HEK293 (cell line): Measurements from ENCODE around the gene SLC35F3.
"Not testable (repeated sequence)": the region's sequence is repeated elsewhere in the genome, so short reads cannot be mapped to it uniquely, and the experiment has no call there.

ENCODE experiments used
- CTCF ChIA-PET: fragments of 350-600 bp; formaldehyde crosslinking; extraction: SDS; loops from one replicate; lab custom pipeline; 2021; ENCODE audit warnings: antibody characterized with exemption; lab: Yijun Ruan, JAX
- POLR2A ChIA-PET: fragments of 300-600 bp; formaldehyde crosslinking; extraction: SDS; loops from one replicate; lab custom pipeline; 2020; ENCODE audit warnings: antibody characterized with exemption, inconsistent platforms; lab: Yijun Ruan, JAX
- H3K27ac ChIP-seq: fragments of 200-500 bp; sonication (Bioruptor generic); 2 replicates; pipeline ENCODE4 v1.5.1; 2014; ENCODE audit warnings: low read depth, low read length, control low read depth, inconsistent platforms; ENCODE audit errors: extremely low read depth
- H3K36me3 ChIP-seq, 2 experiments: fragments of 200-500 bp in 1 of 2; sonication (Bioruptor generic) in 1 of 2; 1 replicate in 1 of 2; 2 replicates in 1 of 2; pipeline ENCODE4 v1.5.1; 2014 to 2017; ENCODE audit warnings: inconsistent platforms in 2 of 2, low read length in 2 of 2; ENCODE audit not compliant: control insufficient read depth in 2 of 2, insufficient read depth in 1 of 2
- H3K4me1 ChIP-seq: fragments of 200-500 bp; sonication (Bioruptor generic); 2 replicates; pipeline ENCODE4 v1.5.1; 2014; ENCODE audit warnings: mild to moderate bottlenecking, low read length, inconsistent platforms; ENCODE audit not compliant: control insufficient read depth, insufficient read depth
- H3K4me3 ChIP-seq: 2 replicates; pipeline ENCODE4 v1.5.1; 2011; ENCODE audit warnings: low read depth, mild to moderate bottlenecking, control low read depth, low read length, moderate library complexity
- H3K9me3 ChIP-seq: fragments of 200-500 bp; sonication (Bioruptor generic); 2 replicates; pipeline ENCODE4 v1.5.1; 2014; ENCODE audit warnings: low read depth, low read length, inconsistent platforms; ENCODE audit not compliant: control insufficient read depth, insufficient read depth
- ATF2 ChIP-seq: fragments of 450-650 bp; formaldehyde crosslinking; IDR thresholded peaks from 2 replicates; pipeline ENCODE4 v1.5.1; 2016; ENCODE audit warnings: missing biosample characterization, missing genetic modification characterization, low read depth
- BCL11A ChIP-seq: fragments of 450-650 bp; formaldehyde crosslinking; IDR thresholded peaks from 2 replicates; pipeline ENCODE4 v1.5.1; 2016; ENCODE audit warnings: low read depth, missing biosample characterization, missing genetic modification characterization
- REPIN1 ChIP-seq: fragments of 450-650 bp; formaldehyde crosslinking; IDR thresholded peaks from 2 replicates; pipeline ENCODE4 v1.5.1; 2017; ENCODE audit warnings: missing biosample characterization, missing genetic modification characterization, low read depth
- SCRT1 ChIP-seq: fragments of 450-650 bp; formaldehyde crosslinking; IDR thresholded peaks from 2 replicates; pipeline ENCODE4 v1.5.1; 2016; ENCODE audit warnings: missing biosample characterization, missing genetic modification characterization, borderline replicate concordance
- SCRT2 ChIP-seq: fragments of 450-650 bp; formaldehyde crosslinking; IDR thresholded peaks from 2 replicates; pipeline ENCODE4 v1.5.1; 2016; ENCODE audit warnings: missing biosample characterization, missing genetic modification characterization
- SETDB1 ChIP-seq: IDR thresholded peaks from one replicate; pipeline ENCODE4 v1.6.1; 2017; ENCODE audit warnings: mild to moderate bottlenecking, low read length, moderate library complexity, mixed read lengths; ENCODE audit not compliant: insufficient read length
- ZEB2 ChIP-seq: fragments of 450-650 bp; formaldehyde crosslinking; IDR thresholded peaks from 2 replicates; pipeline ENCODE4 v1.5.1; 2016; ENCODE audit warnings: missing biosample characterization, missing genetic modification characterization
- ZIC2 ChIP-seq: fragments of 450-650 bp; formaldehyde crosslinking; IDR thresholded peaks from 2 replicates; pipeline ENCODE4 v1.5.1; 2016; ENCODE audit warnings: missing biosample characterization, missing genetic modification characterization
- ZNF23 ChIP-seq: fragments of 450-650 bp; formaldehyde crosslinking; IDR thresholded peaks from 2 replicates; pipeline ENCODE4 v1.5.1; 2016; ENCODE audit warnings: missing biosample characterization, missing genetic modification characterization, borderline replicate concordance
- ZNF24 ChIP-seq: fragments of 450-650 bp; formaldehyde crosslinking; IDR thresholded peaks from 2 replicates; pipeline ENCODE4 v1.5.1; 2016; ENCODE audit warnings: missing biosample characterization, missing genetic modification characterization
- ZNF404 ChIP-seq: fragments of 450-650 bp; formaldehyde crosslinking; IDR thresholded peaks from 2 replicates; pipeline ENCODE4 v1.5.1; 2017; ENCODE audit warnings: missing biosample characterization, missing genetic modification characterization
- ZNF530 ChIP-seq: fragments of 450-650 bp; formaldehyde crosslinking; IDR thresholded peaks from 2 replicates; pipeline ENCODE4 v1.5.1; 2016; ENCODE audit warnings: low read depth, missing biosample characterization, missing genetic modification characterization
- ZNF561 ChIP-seq: fragments of 450-650 bp; IDR thresholded peaks from 2 replicates; pipeline ENCODE4 v1.5.1; 2018; ENCODE audit warnings: missing biosample characterization, missing genetic modification characterization, borderline replicate concordance
- ZNF571 ChIP-seq: fragments of 450-650 bp; formaldehyde crosslinking; IDR thresholded peaks from 2 replicates; pipeline ENCODE4 v1.5.0; 2017; ENCODE audit warnings: missing biosample characterization, missing genetic modification characterization
- ZNF660 ChIP-seq: fragments of 450-650 bp; IDR thresholded peaks from 2 replicates; pipeline ENCODE4 v1.5.1; 2018; ENCODE audit warnings: missing biosample characterization, mild to moderate bottlenecking, missing genetic modification characterization
- ZNF677 ChIP-seq: fragments of 450-650 bp; IDR thresholded peaks from 2 replicates; pipeline ENCODE4 v1.5.0; 2018; ENCODE audit warnings: missing biosample characterization, mild to moderate bottlenecking, missing genetic modification characterization, moderate library complexity
- TF ChIP-seq, protein P1 (sequence below): fragments of 450-650 bp; formaldehyde crosslinking; IDR thresholded peaks from 2 replicates; pipeline ENCODE4 v1.5.0; 2017; ENCODE audit warnings: missing biosample characterization, missing genetic modification characterization, borderline replicate concordance

Gene SLC35F3

GRCh38 chr1:234208791-234209190 lies 304.3 kb downstream of the SLC35F3 start:
- Histone ChIP-seq H3K36me3 (no peaks in the 10 kb centered on the region), H3K4me1 (no peaks in the 10 kb centered on the region), H3K4me3 (no peak overlapping the region), H3K27ac (no peak overlapping the region), H3K9me3 (no peaks in the 10 kb centered on the region)
- TF ChIP-seq, protein P1, sequence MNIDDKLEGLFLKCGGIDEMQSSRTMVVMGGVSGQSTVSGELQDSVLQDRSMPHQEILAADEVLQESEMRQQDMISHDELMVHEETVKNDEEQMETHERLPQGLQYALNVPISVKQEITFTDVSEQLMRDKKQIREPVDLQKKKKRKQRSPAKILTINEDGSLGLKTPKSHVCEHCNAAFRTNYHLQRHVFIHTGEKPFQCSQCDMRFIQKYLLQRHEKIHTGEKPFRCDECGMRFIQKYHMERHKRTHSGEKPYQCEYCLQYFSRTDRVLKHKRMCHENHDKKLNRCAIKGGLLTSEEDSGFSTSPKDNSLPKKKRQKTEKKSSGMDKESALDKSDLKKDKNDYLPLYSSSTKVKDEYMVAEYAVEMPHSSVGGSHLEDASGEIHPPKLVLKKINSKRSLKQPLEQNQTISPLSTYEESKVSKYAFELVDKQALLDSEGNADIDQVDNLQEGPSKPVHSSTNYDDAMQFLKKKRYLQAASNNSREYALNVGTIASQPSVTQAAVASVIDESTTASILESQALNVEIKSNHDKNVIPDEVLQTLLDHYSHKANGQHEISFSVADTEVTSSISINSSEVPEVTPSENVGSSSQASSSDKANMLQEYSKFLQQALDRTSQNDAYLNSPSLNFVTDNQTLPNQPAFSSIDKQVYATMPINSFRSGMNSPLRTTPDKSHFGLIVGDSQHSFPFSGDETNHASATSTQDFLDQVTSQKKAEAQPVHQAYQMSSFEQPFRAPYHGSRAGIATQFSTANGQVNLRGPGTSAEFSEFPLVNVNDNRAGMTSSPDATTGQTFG (tag by site-specific recombination): no peak
- TF ChIP-seq ZNF571 (tag by site-specific recombination) (no peak), ZNF677 (tag by site-specific recombination) (no peak), SCRT2 (peak; percentile 50; the same call in 1 of the 2 replicates), REPIN1 (tag by site-specific recombination) (no peak), ZNF24 (tag by site-specific recombination) (no peak)
- ChIA-PET CTCF (interaction anchor here (0.7 to 3.2 kb wide), 8 partner anchors 10 to 1607 kb away, joined by 3 to 13 read pairs (median 4); no protein-coding TSS in a partner anchor), POLR2A (no interaction called here)

DNA sequence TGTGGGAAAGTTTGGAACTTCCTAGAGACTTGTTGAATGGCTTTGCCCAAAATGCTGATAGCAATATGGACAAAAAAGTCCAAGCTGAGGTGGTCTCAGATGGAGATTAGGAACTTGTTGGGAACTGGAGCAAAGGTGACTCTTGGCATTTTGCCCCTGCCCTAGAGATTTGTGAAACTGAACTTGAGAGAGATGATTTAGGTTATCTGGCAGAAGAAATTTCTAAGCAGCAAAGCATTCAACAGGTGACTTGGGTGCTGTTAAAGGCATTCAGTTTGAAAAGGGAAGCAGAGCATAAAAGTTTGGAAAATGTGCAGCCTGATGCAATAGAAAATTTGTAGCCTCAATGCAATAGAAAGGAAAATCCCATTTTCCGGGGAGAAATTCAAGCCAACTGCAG lies 306.0 kb downstream of the SLC35F3 start:
- peak; percentile 94 for TF ChIP-seq SCRT1 (tag by site-specific recombination)
- TF ChIP-seq SCRT2: peak; percentile 96
- H3K4me1 ChIP-seq, H3K4me3 ChIP-seq, H3K27ac ChIP-seq, H3K36me3 ChIP-seq, H3K9me3 ChIP-seq: not testable (repeated sequence)
- ChIA-PET POLR2A (interaction anchor here (0.7 kb wide), 1 partner anchor 9 kb away, joined by 3 read pairs; no protein-coding TSS in a partner anchor), CTCF (interaction anchor here (1.1 to 3.2 kb wide), 3 partner anchors 11 to 99 kb away, joined by 3 to 13 read pairs (median 12); no protein-coding TSS in a partner anchor)

- H3K36me3 ChIP-seq, H3K27ac ChIP-seq, H3K9me3 ChIP-seq, H3K4me3 ChIP-seq, H3K4me1 ChIP-seq, POLR2A ChIA-PET: not testable (repeated sequence)
- TF ChIP-seq SETDB1: peak; percentile 36
- CTCF ChIA-PET: interaction anchor here (0.6 to 5.2 kb wide), 19 partner anchors 9 to 971 kb away, joined by 3 to 76 read pairs (median 4); no protein-coding TSS in a partner anchor
Measured at GRCh38 chr1:234211855-234212254, 307.4 kb downstream of the SLC35F3 start.

GRCh38 chr1:234212764-234213657 lies 308.5 kb downstream of the SLC35F3 start:
- H3K4me1 ChIP-seq: no peaks in the 10 kb centered on the region
- no peaks in the 10 kb centered on the region for H3K9me3 ChIP-seq
- H3K4me3 ChIP-seq: no peak overlapping the region
- ChIA-PET CTCF (interaction anchor here (0.5 to 5.2 kb wide), 49 partner anchors 8 to 1650 kb away, joined by 3 to 76 read pairs (median 4); no protein-coding TSS in a partner anchor), POLR2A (interaction anchor here (0.5 kb wide), 1 partner anchor 51 kb away, joined by 3 read pairs; no protein-coding TSS in a partner anchor)
- H3K27ac ChIP-seq: no peak overlapping the region
- no peaks in the 10 kb centered on the region for H3K36me3 ChIP-seq
- 0 out of 2 replicates have a peak, but pooled peaks have one; percentile 3 for TF ChIP-seq ZNF404 (tag by site-specific recombination)
- TF ChIP-seq ZNF660 (tag by site-specific recombination): 0 out of 2 replicates have a peak, but pooled peaks have one; percentile 67
- TF ChIP-seq ZNF23 (tag by site-specific recombination): no peak
- TF ChIP-seq ZNF530: no peak
- TF ChIP-seq ZEB2: no peak
- TF ChIP-seq, protein P1 (tag by site-specific recombination): no peak
- peak; percentile 14; the same call in 1 of the 2 replicates for TF ChIP-seq ZNF561 (tag by site-specific recombination)
- peak; percentile 36; the same call in 1 of the 2 replicates for TF ChIP-seq ZIC2
- no peak for TF ChIP-seq BCL11A (tag by site-specific recombination)
- no peak for TF ChIP-seq ATF2
